K562 (cell line): ENCODE data around the gene PPM1G. TPM values are rescaled to one million over a fixed set of nuclear protein-coding genes. Genes with fewer than 3 reads are reported as not detected.
A peak's percentile ranks its signal among the peaks of the same experiment; 100 is the strongest.

Experiments used
- ARNT ChIP-seq, 2 experiments: fragments of 450-650 bp; IDR thresholded peaks; 2 replicates each; pipeline ENCODE4 v1.6.1; 2016; ENCODE audit warnings: mild to moderate bottlenecking in 1 of 2
- CC2D1A ChIP-seq: fragments of 450-650 bp; IDR thresholded peaks from 2 replicates; pipeline ENCODE4 v1.6.1; 2017; ENCODE audit warnings: mild to moderate bottlenecking
- CREB5 ChIP-seq: fragments of 250-450 bp; sonication (Bioruptor Pico); IDR thresholded peaks from 2 replicates; pipeline ENCODE4 v1.5.0; 2020; ENCODE audit warnings: mild to moderate bottlenecking
- ELF2 ChIP-seq: fragments of 250-450 bp; sonication (Bioruptor Pico); IDR thresholded peaks from 2 replicates; pipeline ENCODE4 v1.5.0; 2021; ENCODE audit warnings: mild to moderate bottlenecking
- KAT8 ChIP-seq: fragments of 450-650 bp; IDR thresholded peaks from 2 replicates; pipeline ENCODE4 v1.6.1; 2016; ENCODE audit warnings: low read depth, mild to moderate bottlenecking
- NR4A1 ChIP-seq, 2 experiments: fragments of 250-450 bp in 1 of 2; fragments of 450-650 bp in 1 of 2; sonication (Bioruptor Pico) in 1 of 2; IDR thresholded peaks; 2 replicates each; pipeline versions ENCODE4 v1.4.0 to v1.6.1; 2016 to 2020; ENCODE audit warnings: mild to moderate bottlenecking in 2 of 2, missing compliant biosample characterization in 1 of 2, missing genetic modification characterization in 1 of 2, moderate library complexity in 1 of 2
- PHB ChIP-seq: fragments of 250-450 bp; sonication (Bioruptor Pico); IDR thresholded peaks from 2 replicates; pipeline ENCODE4 v1.5.0; 2021
- PHTF2 ChIP-seq: fragments of 250-450 bp; sonication (Bioruptor Pico); IDR thresholded peaks from 2 replicates; pipeline ENCODE4 v1.5.0; 2021; ENCODE audit warnings: mild to moderate bottlenecking
- PML ChIP-seq: IDR thresholded peaks from 2 replicates; pipeline ENCODE4 v1.6.1; 2012; ENCODE audit warnings: low read length, inconsistent platforms
- RNF219 ChIP-seq: fragments of 250-450 bp; sonication (Bioruptor Pico); IDR thresholded peaks from 2 replicates; pipeline ENCODE4 v1.5.0; 2022; ENCODE audit warnings: mild to moderate bottlenecking
- SMAD4 ChIP-seq: fragments of 250-450 bp; sonication (Bioruptor Pico); conservative IDR thresholded peaks from 2 replicates; pipeline ENCODE4 v1.8.0; 2021; ENCODE audit warnings: inconsistent platforms, mild to moderate bottlenecking, moderate library complexity
- SRSF3 ChIP-seq: fragments of 200-400 bp; formaldehyde crosslinking; IDR thresholded peaks from 2 replicates; pipeline ENCODE4 v1.6.1; 2016; ENCODE audit warnings: mild to moderate bottlenecking, low read length, moderate library complexity; ENCODE audit not compliant: insufficient read depth
- TEAD4 ChIP-seq, 2 experiments: sonication (generic) in 1 of 2; formaldehyde crosslinking in 1 of 2; IDR thresholded peaks; 2 replicates each; pipeline versions ENCODE4 v1.6.1 to v1.8.0; 2012 to 2022; ENCODE audit warnings: borderline replicate concordance in 1 of 2, inconsistent platforms in 1 of 2, low read length in 1 of 2, mild to moderate bottlenecking in 1 of 2, missing genetic modification reagents in 1 of 2
- YY1 ChIP-seq, 3 experiments: IDR thresholded peaks; 2 replicates each; pipeline ENCODE4 v1.6.1; 2011; ENCODE audit warnings: low read length in 2 of 3, mild to moderate bottlenecking in 2 of 3, moderate library complexity in 2 of 3, borderline replicate concordance in 1 of 3, control low read depth in 1 of 3, low read depth in 1 of 3; ENCODE audit not compliant: insufficient read depth in 3 of 3, insufficient replicate concordance in 2 of 3, control insufficient read depth in 1 of 3, insufficient read length in 1 of 3; ENCODE audit errors: extremely low read depth in 1 of 3
- ZBTB11 ChIP-seq, 3 experiments: fragments of 200-800 bp in 1 of 3; fragments of 250-450 bp in 1 of 3; fragments of 450-650 bp in 1 of 3; sonication (Bioruptor Pico) in 1 of 3; sonication (Bioruptor generic) in 1 of 3; formaldehyde crosslinking in 1 of 3; IDR thresholded peaks; 2 replicates each; pipeline versions ENCODE4 v1.6.1 to v1.8.0; 2016 to 2022; ENCODE audit warnings: mild to moderate bottlenecking in 2 of 3, missing genetic modification characterization in 2 of 3, missing compliant biosample characterization in 1 of 3, moderate library complexity in 1 of 3
- ZBTB2 ChIP-seq: fragments of 450-650 bp; IDR thresholded peaks from 2 replicates; pipeline ENCODE4 v1.6.1; 2016; ENCODE audit warnings: antibody characterized with exemption
- ZNF347 ChIP-seq: fragments of 450-650 bp; formaldehyde crosslinking; IDR thresholded peaks from 2 replicates; pipeline ENCODE4 v1.4.0; 2020; ENCODE audit warnings: low read depth, mild to moderate bottlenecking, moderate library complexity
- ZNF586 ChIP-seq: fragments of 450-650 bp; formaldehyde crosslinking; conservative IDR thresholded peaks from 2 replicates; pipeline ENCODE4 v1.4.0; 2020; ENCODE audit warnings: mild to moderate bottlenecking, moderate library complexity
- polyA plus RNA-seq, 8 experiments: library from polyadenylated mRNA; depleted of rRNA in 4 of 8; stranded (reverse) in 5 of 8; unstranded in 3 of 8; fragments of >200 nt; fragmentation: Nextera tagmentation in 2 of 8; fragmentation: Illumina TruSeq in 1 of 8; extraction: Ambion mirVana in 2 of 8; extraction: Trizol in 1 of 8; gene quantifications; 2 replicates each; pipeline versions ENCODE4 v1.2.1 to v1.2.3, GENCODE V29; 2011 to 2014; ENCODE audit warnings: inconsistent platforms in 1 of 8, missing spikeins in 1 of 8
- total RNA-seq, 7 experiments: library from RNA; depleted of rRNA in 6 of 7; stranded (reverse); fragments of >200 nt in 6 of 7; fragmentation: Illumina TruSeq in 2 of 7; extraction: Trizol in 2 of 7; gene quantifications; 2 replicates each; pipeline versions ENCODE4 v1.2.1 to v1.2.3, GENCODE V29; 2011 to 2021; ENCODE audit warnings: low replicate concordance in 1 of 7

PPM1G gene
- total and polyA plus RNA-seq, 9 of the 15 experiments (the other 6 are each of a cell fraction or from before 2014, with no cell fraction given), result 61.7 to 230 (median 153) TPM

GRCh38 chr2:27428978-27429541 is 19.7 kb upstream of the PPM1G start (continued):
- TF ChIP-seq ZBTB2 (no peak), YY1 (IDR thresholded peaks at IDR 0.05; ENCODE audit: borderline replicate concordance in 1 of 3, control insufficient read depth in 1 of 3, extremely low read depth in 1 of 3, insufficient read depth in 3 of 3, insufficient read length in 1 of 3, insufficient replicate concordance in 2 of 3, low read depth in 1 of 3, low read length in 2 of 3) (peak in 1 of 3 experiments; percentile 64), ZNF347 (CRISPR knock-in tag) (no peak), ZNF586 (CRISPR knock-in tag) (no peak), RNF219 (CRISPR knock-in tag) (no peak), PHTF2 (CRISPR knock-in tag) (no peak), NR4A1 (CRISPR knock-in tag; IDR thresholded peaks at IDR 0.05) (no peak), NR4A1 (tag; IDR thresholded peaks at IDR 0.05) (no peak), PHB (no peak), ARNT (IDR thresholded peaks at IDR 0.05) (no peak), TEAD4 (IDR thresholded peaks at IDR 0.05; ENCODE audit: low read length) (no peak), TEAD4 (CRISPR knock-in tag; IDR thresholded peaks at IDR 0.05; ENCODE audit: borderline replicate concordance) (no peak), CC2D1A (no peak), SRSF3 (no peak), ZBTB11 (CRISPR knock-in tag; IDR thresholded peaks at IDR 0.05) (no peak), CREB5 (CRISPR knock-in tag) (no peak), SMAD4 (CRISPR knock-in tag) (no peak; the same call in 1 of the 2 replicates), ELF2 (CRISPR knock-in tag) (no peak), PML (no peak), KAT8 (no peak)
